GM19397 (cell line): ENCODE data around the gene LRRC71.

Experiments used
- ATAC-seq: cut with Tn5 transposase; IDR thresholded peaks from one replicate; pipeline ENCODE4 v1.9.1; 2021; ENCODE audit warnings: mild to moderate bottlenecking, moderate library complexity; ENCODE audit not compliant: unreplicated experiment

LRRC71 gene

GRCh38 chr1:156905176-156905575 is 15.3 kb upstream of the LRRC71 start:
- no peak for ATAC-seq

GRCh38 chr1:156905651-156906050 is 14.8 kb upstream of the LRRC71 start:
- no peak for ATAC-seq

GRCh38 chr1:156906206-156906906 is 14.1 kb upstream of the LRRC71 start:
- no peak for ATAC-seq

- no peak for ATAC-seq
Measured at GRCh38 chr1:156908541-156908940, 11.9 kb upstream of the LRRC71 start.

GRCh38 chr1:156908955-156909354 is 11.5 kb upstream of the LRRC71 start:
- no peak for ATAC-seq

- no peak for ATAC-seq
Measured at GRCh38 chr1:156909671-156910070, 10.8 kb upstream of the LRRC71 start.

- no peak for ATAC-seq
Measured at GRCh38 chr1:156910309-156910782, 10.1 kb upstream of the LRRC71 start.

GRCh38 chr1:156911577-156912298 is 8.7 kb upstream of the LRRC71 start:
- no peak for ATAC-seq

GRCh38 chr1:156912310-156912709 is 8.1 kb upstream of the LRRC71 start:
- ATAC-seq = no peak

- ATAC-seq = no peak
Measured at GRCh38 chr1:156912861-156913808, 7.3 kb upstream of the LRRC71 start.

GRCh38 chr1:156913809-156914387 is 6.5 kb upstream of the LRRC71 start:
- no peak for ATAC-seq

- no peak for ATAC-seq
Measured at GRCh38 chr1:156914440-156914856, 6.0 kb upstream of the LRRC71 start.

- ATAC-seq = no peak
Measured at GRCh38 chr1:156921053-156921529, 659 bp downstream of the LRRC71 start.

- ATAC-seq = no peak
Measured at GRCh38 chr1:156922986-156923669, 2.7 kb downstream of the LRRC71 start.

GRCh38 chr1:156923670-156924477 is 3.4 kb downstream of the LRRC71 start:
- no peak for ATAC-seq

GRCh38 chr1:156924478-156925153 is 4.2 kb downstream of the LRRC71 start:
- no peak for ATAC-seq

- ATAC-seq = no peak
Measured at GRCh38 chr1:156925154-156926010, 5.0 kb downstream of the LRRC71 start.

GRCh38 chr1:156926175-156926574 is 5.7 kb downstream of the LRRC71 start:
- ATAC-seq = no peak
